Lung (tissue), 12 donors: ENCODE measurements around the gene EIF4A3. TPM values are rescaled to one million over a fixed set of nuclear protein-coding genes. Genes with fewer than 3 reads are reported as not detected.

Source experiments
- ATAC-seq: fragments of 200-7000 bp; cut with Tn5 transposase; one replicate; pipeline ENCODE4 v1.9.1; 2020; ENCODE audit warnings: moderate number of reproducible peaks; ENCODE audit not compliant: insufficient read depth, low FRiP score
- DNase-seq, 3 donors: peaks; one replicate each; pipeline ENCODE4 v3.0.0-alpha.2; 2013 to 2017
- H3K27ac ChIP-seq, 2 donors: one replicate each; pipeline ENCODE4 v1.5.1; 2013; ENCODE audit warnings: mild to moderate bottlenecking in 2 of 2, moderate library complexity in 2 of 2, control low read depth in 1 of 2, inconsistent platforms in 1 of 2, low read depth in 1 of 2, low read length in 1 of 2
- H3K27me3 ChIP-seq, 3 donors: one replicate each; pipeline ENCODE4 v1.5.1; 2013; ENCODE audit warnings: low read length in 2 of 3; ENCODE audit not compliant: control insufficient read depth in 3 of 3, insufficient read depth in 3 of 3
- H3K36me3 ChIP-seq, 4 donors: one replicate each; pipeline ENCODE4 v1.5.1; 2013; ENCODE audit warnings: low read length in 4 of 4, mild to moderate bottlenecking in 1 of 4, moderate library complexity in 1 of 4; ENCODE audit not compliant: control insufficient read depth in 4 of 4, insufficient read depth in 4 of 4
- H3K4me1 ChIP-seq, 5 donors: one replicate each; pipeline ENCODE4 v1.5.1; 2013; ENCODE audit warnings: low read length in 5 of 5, mild to moderate bottlenecking in 2 of 5, moderate library complexity in 1 of 5; ENCODE audit not compliant: control insufficient read depth in 5 of 5, insufficient read depth in 5 of 5
- H3K4me3 ChIP-seq: one replicate; pipeline ENCODE4 v1.5.1; 2013; ENCODE audit warnings: mild to moderate bottlenecking, control low read depth, moderate library complexity
- H3K9ac ChIP-seq, 2 donors: one replicate each; pipeline ENCODE4 v1.5.1; 2013; ENCODE audit warnings: low read length in 2 of 2, control low read depth in 1 of 2; ENCODE audit not compliant: insufficient read depth in 1 of 2
- H3K9me3 ChIP-seq, 4 donors: one replicate each; pipeline ENCODE4 v1.5.1; 2013; ENCODE audit warnings: low read length in 3 of 4, mild to moderate bottlenecking in 1 of 4, moderate library complexity in 1 of 4; ENCODE audit not compliant: control insufficient read depth in 4 of 4, insufficient read depth in 3 of 4
- CTCF ChIP-seq: IDR thresholded peaks from 2 replicates; pipeline ENCODE4 v1.5.1; 2012; ENCODE audit warnings: mild to moderate bottlenecking; ENCODE audit errors: control extremely low read depth, extremely low read depth
- WGBS, 2 donors: extraction: QIAGEN DNeasy Blood & Tissue Kit; methylation state at CpG; one replicate each; pipeline ENCODE4 v1.1.7; 2013; 5-methylcytosine and 5-hydroxymethylcytosine counted together
- polyA plus RNA-seq, 2 donors: library from polyadenylated mRNA; stranded (reverse); fragments of 200-250 nt; gene quantifications; one replicate each; pipeline ENCODE4 v1.2.1, GENCODE V29; 2013
- total RNA-seq, 2 donors: library from RNA; depleted of rRNA in 1 of 2; stranded (reverse); fragments of >200 nt in 1 of 2; gene quantifications; one replicate each; pipeline ENCODE4 v1.2.1, GENCODE V29; 2014 to 2021
- donor health status: control.
- donor health status: control.
- donor health status: Bipolar disorder and iron deficiency.
- donor health status: healthy.
- donor health status: DM: yes; HTN: yes; CAD: no.

The EIF4A3 gene
- total and polyA plus RNA-seq, 4 donors, result 37.4 to 112 (median 62.4) TPM

GRCh38 chr17:80119271-80119791, 27.6 kb downstream of the EIF4A3 start:
- Histone ChIP-seq H3K36me3 (peaks cover 0 to 11% (median 0%) of the 10 kb centered on the region in 4 donors), H3K27ac (no peak overlapping the region), H3K4me1 (no peaks in the 10 kb centered on the region), H3K9me3 (peaks cover 0 to 2% (median 0%) of the 10 kb centered on the region in 4 donors), H3K9ac (no peak overlapping the region), H3K27me3 (no peaks in the 10 kb centered on the region), H3K4me3 (no peak overlapping the region)
- ATAC-seq (no peak), DNase-seq (no peak)
- WGBS, 2 donors, result 92 to 96% methylated on average over 24 of the region's 24 CpGs
- no peak for TF ChIP-seq CTCF

- no peak for TF ChIP-seq CTCF
- no peak overlapping the region for H3K9ac ChIP-seq
- ATAC-seq, result no peak
- peaks cover 0 to 2% (median 0%) of the 10 kb centered on the region in 4 donors for H3K9me3 ChIP-seq
- no peak overlapping the region for H3K4me3 ChIP-seq
- no peak for DNase-seq
- WGBS, 2 donors, result 91 to 94% methylated on average over 35 of the region's 35 CpGs
- peaks cover 0 to 11% (median 0%) of the 10 kb centered on the region in 4 donors for H3K36me3 ChIP-seq
- H3K27ac ChIP-seq, result no peak overlapping the region
- no peaks in the 10 kb centered on the region for H3K27me3 ChIP-seq
- no peaks in the 10 kb centered on the region for H3K4me1 ChIP-seq
Observed at GRCh38 chr17:80118601-80119270, 28.2 kb downstream of the EIF4A3 start.

GRCh38 chr17:80117491-80118401, 29.2 kb downstream of the EIF4A3 start:
- no peak overlapping the region for H3K4me3 ChIP-seq
- peaks cover 0 to 11% (median 0%) of the 10 kb centered on the region in 4 donors for H3K36me3 ChIP-seq
- H3K9ac ChIP-seq, result no peak overlapping the region
- DNase-seq (no peak), ATAC-seq (no peak)
- no peaks in the 10 kb centered on the region for H3K27me3 ChIP-seq
- TF ChIP-seq CTCF, result no peak
- 93 to 94% methylated on average over 31 of the region's 31 CpGs for WGBS, 2 donors
- no peaks in the 10 kb centered on the region for H3K4me1 ChIP-seq
- H3K9me3 ChIP-seq, result peaks cover 0 to 2% (median 0%) of the 10 kb centered on the region in 4 donors
- no peak overlapping the region for H3K27ac ChIP-seq
